ENCODE results near the gene ATP5F1D. TPM values are rescaled to one million over a fixed set of nuclear protein-coding genes. Genes with fewer than 3 reads are reported as not detected.

Gene ATP5F1D
- total RNA-seq, 1 experiment from 2014 or later, result 179 TPM

DNA sequence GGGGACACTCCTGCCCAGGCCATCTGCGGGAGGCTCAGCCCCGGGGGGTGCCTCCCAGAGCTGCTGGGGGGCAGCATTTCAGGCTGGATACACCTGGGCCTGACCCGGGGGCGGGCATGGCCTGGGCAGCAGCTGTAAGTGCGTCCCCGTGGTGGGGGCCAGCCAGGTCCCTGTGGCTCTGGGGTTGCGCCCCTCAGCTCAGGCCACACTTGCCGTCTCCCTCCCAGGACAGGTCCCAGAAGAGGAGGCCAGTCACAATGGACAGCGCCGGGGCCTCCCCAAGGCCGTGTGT, 15.4 kb upstream of the ATP5F1D start:
- Histone ChIP-seq H2BK12ac (ENCODE audit: insufficient read length, low read depth, low read length) (no peak overlapping the region), H3K56ac (ENCODE audit: insufficient read length, low read depth, low read length) (no peak overlapping the region), H3K79me1 (ENCODE audit: insufficient read depth, low read depth, low read length, poor library complexity, severe bottlenecking) (no peaks in the 10 kb centered on the region), H3K18ac (ENCODE audit: insufficient read length, low read depth, low read length) (no peak overlapping the region), H3T11ph (ENCODE audit: low read length) (no peak overlapping the region), H2BK15ac (ENCODE audit: low read depth, low read length) (no peak overlapping the region), H3K4me1 (ENCODE audit: insufficient read depth, low read length) (no peaks in the 10 kb centered on the region), H2BK120ac (ENCODE audit: low read depth, low read length, poor library complexity, severe bottlenecking) (no peak overlapping the region), H3K79me2 (ENCODE audit: insufficient read depth, low read length) (no peaks in the 10 kb centered on the region), H3K23ac (ENCODE audit: insufficient read length, low read depth, low read length) (no peak overlapping the region), H3K14ac (ENCODE audit: insufficient read depth, low read length) (no peak overlapping the region), H4K91ac (ENCODE audit: insufficient read length, low read depth, low read length) (no peak overlapping the region), H3K23me2 (ENCODE audit: insufficient read length, low read depth, low read length, poor library complexity, severe bottlenecking) (no peaks in the 10 kb centered on the region), H3K27ac (ENCODE audit: insufficient read length, low read depth, low read length) (no peak overlapping the region), H3K27me3 (ENCODE audit: insufficient read depth, low read length) (no peaks in the 10 kb centered on the region), H3K9ac (ENCODE audit: extremely low read depth, insufficient read length, low read length) (no peak overlapping the region), H2BK20ac (ENCODE audit: low read depth, low read length, poor library complexity, severe bottlenecking) (no peak overlapping the region), H4K20me1 (ENCODE audit: control insufficient read depth, insufficient read depth, insufficient read length) (no peaks in the 10 kb centered on the region), H3K4ac (ENCODE audit: low read depth, low read length) (no peak overlapping the region), H4K5ac (ENCODE audit: insufficient read length, low read depth, low read length) (no peak overlapping the region), H3K9me3 (ENCODE audit: control insufficient read depth, low read depth, low read length) (no peaks in the 10 kb centered on the region), H3K4me2 (ENCODE audit: insufficient read depth, insufficient read length, low read length) (no peak overlapping the region), H2AFZ (ENCODE audit: low read length) (no peak overlapping the region), H2BK5ac (ENCODE audit: insufficient read length, low read length) (no peak overlapping the region), H4K8ac (replicated peaks; ENCODE audit: insufficient read length, low read depth, low read length) (no peak overlapping the region), H2AK5ac (ENCODE audit: insufficient read length, low read length) (no peak overlapping the region)
- H3K27ac Mint-ChIP-seq, result no peak overlapping the region
- no peak for DNase-seq
- peaks cover 2 to 9% (median 7%) of the 10 kb centered on the region in 3 experiments; a peak in 5 of 7 replicates for H3K36me3 Mint-ChIP-seq (ENCODE audit: insufficient read depth in 1 of 3, low read depth in 3 of 3)
- WGBS (ENCODE audit: extremely low coverage, insufficient read length, low lambda C conversion rate), result no CpG with 5 or more reads among the region's 11 CpGs
- H3K4me3 Mint-ChIP-seq, result no peak overlapping the region
- no peak for TF ChIP-seq CTCF (conservative IDR thresholded peaks at IDR 0.05)
- H3K27me3 Mint-ChIP-seq (ENCODE audit: low read depth), result no peaks in the 10 kb centered on the region
- H3K4me1 Mint-ChIP-seq, result 0 out of 4 replicates have a peak, but pooled peaks cover 0 to 2% of the 10 kb centered on the region in 2 experiments
- H3K9me3 Mint-ChIP-seq, result no peaks in the 10 kb centered on the region

Data from H9 (cell line).